Left hindlimb (tissue), 1 donor: ENCODE results near the gene CTBP1.

Source experiments
- DNase-seq: peaks from one replicate; pipeline ENCODE4 v3.0.0-alpha.2; 2018

The CTBP1 gene

DNA sequence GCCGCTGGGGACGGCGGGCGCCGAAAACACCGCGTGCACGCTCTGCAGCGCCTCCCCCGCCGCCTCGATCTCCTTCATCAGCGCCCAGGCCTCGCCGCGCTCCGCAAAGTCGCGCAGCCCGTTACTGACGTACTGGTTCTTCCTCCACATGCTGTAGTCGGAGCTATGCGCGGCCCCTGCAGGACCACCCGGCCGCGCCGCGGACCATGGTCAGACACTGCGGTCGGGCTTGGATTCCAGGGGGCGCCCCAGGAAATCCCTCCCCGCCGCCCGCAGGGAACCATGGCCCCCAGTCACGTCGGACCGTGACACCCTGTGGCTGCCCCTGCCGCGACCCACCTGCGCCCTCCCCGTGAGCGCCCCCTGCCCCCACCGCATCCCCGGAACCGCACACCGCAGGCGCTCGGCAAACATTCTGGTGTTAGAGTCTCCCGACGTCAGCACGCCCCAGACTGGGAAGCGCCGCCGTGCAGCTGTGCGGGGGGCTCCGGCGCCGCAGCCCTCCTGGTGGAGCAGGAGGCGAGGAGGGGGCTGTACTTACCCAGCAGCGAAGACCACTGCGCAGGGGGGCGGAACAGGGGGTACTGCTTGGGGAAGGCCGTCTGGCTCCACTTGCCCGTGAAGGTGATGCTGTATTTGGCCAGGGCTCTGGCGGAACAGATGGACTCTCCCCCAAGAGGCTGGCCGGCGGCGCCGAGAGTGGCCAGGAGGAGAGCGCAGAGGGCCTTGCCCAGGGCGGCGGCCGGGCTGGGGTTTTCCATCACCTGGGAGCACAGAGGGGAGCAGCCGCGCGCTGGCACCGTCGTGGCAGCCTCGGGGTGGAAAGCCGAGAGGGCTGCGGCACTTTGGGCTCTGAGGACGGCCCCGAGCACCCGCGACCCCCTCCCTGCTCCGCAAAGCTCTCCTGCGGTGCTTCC, 77.4 kb downstream of the CTBP1 start:
- no peak for DNase-seq

- DNase-seq = no peak
Measured at GRCh38 chr4:1170976-1171310, 78.0 kb downstream of the CTBP1 start.

- DNase-seq = no peak
Measured at GRCh38 chr4:1170156-1170975, 78.6 kb downstream of the CTBP1 start.

- DNase-seq = no peak
Measured at GRCh38 chr4:1169691-1170096, 79.2 kb downstream of the CTBP1 start.

GRCh38 chr4:1169171-1169671, 79.7 kb downstream of the CTBP1 start:
- DNase-seq = no peak

DNA sequence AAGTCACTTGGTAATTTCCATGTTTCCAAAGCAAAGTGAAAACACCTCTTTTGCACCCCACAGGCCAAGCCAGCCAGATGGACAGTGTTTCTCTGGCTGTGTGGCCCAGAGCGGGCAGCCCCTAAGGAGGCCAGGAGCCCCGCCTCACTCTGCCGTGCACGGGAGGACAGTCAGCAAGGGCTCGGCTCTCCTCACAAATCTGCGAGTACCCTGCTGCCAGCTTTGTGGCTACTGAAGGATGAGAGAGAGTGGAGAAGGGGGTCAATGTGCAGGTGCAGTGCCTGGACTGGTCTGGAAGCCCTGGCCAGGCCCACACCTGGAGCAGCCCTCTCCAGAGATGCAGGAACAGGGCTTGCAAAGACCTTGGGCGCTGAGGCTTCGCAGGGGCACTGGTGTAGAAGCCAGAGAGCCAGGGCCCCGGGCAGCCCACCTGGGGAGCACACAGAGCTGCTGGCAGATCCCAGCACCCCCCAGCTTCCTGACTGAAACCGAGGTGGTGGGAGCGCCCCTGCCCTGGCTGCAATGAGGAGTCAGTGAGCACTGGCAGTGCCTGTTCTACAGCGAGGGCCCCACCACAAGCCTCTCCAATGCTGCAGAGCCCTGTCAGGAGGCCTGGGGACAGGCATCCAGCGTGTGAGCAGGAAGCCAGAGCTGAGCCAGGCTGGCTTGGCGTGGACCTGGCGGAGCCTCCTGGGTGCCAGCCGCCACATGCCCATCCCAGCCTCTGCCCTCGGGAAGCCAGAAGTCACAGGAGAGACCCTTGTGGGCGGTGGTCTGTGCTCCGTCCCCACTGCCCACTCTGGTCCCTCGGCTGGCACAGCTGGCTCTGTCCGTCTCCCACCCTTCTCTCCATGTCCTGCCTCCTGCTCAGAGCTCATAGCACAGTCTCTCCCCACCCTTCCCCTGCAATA, 80.5 kb downstream of the CTBP1 start:
- DNase-seq = no peak

DNA sequence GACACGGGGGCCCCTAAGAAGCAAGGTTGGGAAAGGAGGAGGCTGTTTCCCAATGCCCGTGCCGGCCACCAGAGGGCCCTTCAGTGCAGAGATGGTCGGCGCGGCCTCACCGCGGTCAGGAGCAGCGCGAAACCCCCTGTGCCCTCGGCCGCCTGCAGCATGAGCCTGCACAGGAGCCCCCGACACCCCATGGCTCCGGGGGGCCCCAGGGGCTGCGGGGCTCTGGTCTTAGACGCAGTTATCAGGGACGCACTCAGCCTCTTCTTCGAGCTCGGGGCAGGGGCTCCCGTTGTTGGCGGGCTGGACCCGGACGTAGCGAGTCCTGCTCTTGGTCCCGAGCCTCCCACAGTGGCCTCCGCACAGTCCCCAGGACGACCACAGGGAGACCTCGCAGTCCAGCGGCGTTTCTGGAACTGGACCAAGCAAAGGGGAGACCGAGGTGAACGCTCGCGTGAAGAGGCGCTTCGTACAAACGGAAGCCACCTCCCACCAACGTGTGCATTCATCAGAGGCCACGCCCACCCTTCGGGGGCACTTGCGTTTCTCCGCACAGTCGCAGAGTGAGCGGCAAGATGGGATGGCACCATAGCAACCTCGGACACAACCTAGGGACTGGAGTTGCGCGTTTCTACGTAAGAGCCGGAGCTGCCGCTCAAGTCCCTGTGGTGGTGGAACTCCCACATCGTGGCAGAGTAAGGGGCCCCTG, 81.5 kb downstream of the CTBP1 start:
- DNase-seq = peak; percentile 84

- no peak for DNase-seq
Measured at GRCh38 chr4:1166509-1167243, 82.3 kb downstream of the CTBP1 start.

GRCh38 chr4:1164956-1165545, 83.9 kb downstream of the CTBP1 start:
- no peak for DNase-seq

DNA sequence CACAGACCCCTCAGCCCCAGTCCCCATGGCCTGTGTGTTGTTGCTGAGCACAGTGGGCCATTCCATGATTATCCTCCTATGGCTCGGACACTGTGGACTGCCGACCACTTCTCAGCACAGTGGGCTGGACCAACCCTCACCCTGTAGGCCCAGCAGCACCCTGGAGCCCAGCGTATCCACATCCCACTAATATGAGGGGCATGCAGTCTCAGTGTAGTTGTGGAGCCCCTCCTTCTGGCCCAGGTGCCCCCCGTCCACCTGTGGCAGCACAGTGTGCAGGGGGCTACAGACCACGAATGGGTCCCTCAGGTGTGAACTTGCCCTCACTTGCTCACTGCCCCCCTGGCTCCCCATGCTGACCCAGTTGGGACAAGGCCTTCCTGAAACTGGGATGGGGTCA, 84.5 kb downstream of the CTBP1 start:
- no peak for DNase-seq

- no peak for DNase-seq
Measured at GRCh38 chr4:1164040-1164439, 84.9 kb downstream of the CTBP1 start.
